ENCODE data around the gene HAUS6.
"Not testable (repeated sequence)": the region's sequence is repeated elsewhere in the genome, so short reads cannot be mapped to it uniquely, and the experiment has no call there.

The HAUS6 gene

GRCh38 chr9:19036611-19037010, 66.1 kb downstream of the HAUS6 start:
- no peak for DNase-seq

GRCh38 chr9:19033015-19033414, 69.7 kb downstream of the HAUS6 start, which contains the start of gene SAXO1:
TSS of gene SAXO1 (minus strand) at chr9:19033209. CDS start at chr9:19032908, 301 bp downstream.
- no peak for DNase-seq

- DNase-seq: no peak
Measured at GRCh38 chr9:19032406-19032805, 70.3 kb downstream of the HAUS6 start.

GRCh38 chr9:19030899-19031298, 71.8 kb downstream of the HAUS6 start:
- DNase-seq: no peak

- peak in 20 of 51 donors; percentile 4 to 61 (median 14) for DNase-seq
Measured at GRCh38 chr9:19028835-19029451, 73.8 kb downstream of the HAUS6 start.

GRCh38 chr9:19027825-19028224, 74.9 kb downstream of the HAUS6 start:
- DNase-seq: no peak

GRCh38 chr9:19026375-19026774, 76.3 kb downstream of the HAUS6 start:
- DNase-seq: no peak

- no peak for DNase-seq
Measured at GRCh38 chr9:19023078-19023477, 79.6 kb downstream of the HAUS6 start.

GRCh38 chr9:19022206-19022605, 80.5 kb downstream of the HAUS6 start:
- no peak for DNase-seq

- DNase-seq: not testable (repeated sequence)
Measured at GRCh38 chr9:19021649-19022048, 81.1 kb downstream of the HAUS6 start.

GRCh38 chr9:19020886-19021455, 81.7 kb downstream of the HAUS6 start:
- DNase-seq: no peak

GRCh38 chr9:19018201-19018600, 84.5 kb downstream of the HAUS6 start:
- no peak for DNase-seq

- DNase-seq: no peak
Measured at GRCh38 chr9:19009391-19009965, 93.2 kb downstream of the HAUS6 start.
